Measurements from ENCODE around the gene CCNQ.

CCNQ gene

DNA sequence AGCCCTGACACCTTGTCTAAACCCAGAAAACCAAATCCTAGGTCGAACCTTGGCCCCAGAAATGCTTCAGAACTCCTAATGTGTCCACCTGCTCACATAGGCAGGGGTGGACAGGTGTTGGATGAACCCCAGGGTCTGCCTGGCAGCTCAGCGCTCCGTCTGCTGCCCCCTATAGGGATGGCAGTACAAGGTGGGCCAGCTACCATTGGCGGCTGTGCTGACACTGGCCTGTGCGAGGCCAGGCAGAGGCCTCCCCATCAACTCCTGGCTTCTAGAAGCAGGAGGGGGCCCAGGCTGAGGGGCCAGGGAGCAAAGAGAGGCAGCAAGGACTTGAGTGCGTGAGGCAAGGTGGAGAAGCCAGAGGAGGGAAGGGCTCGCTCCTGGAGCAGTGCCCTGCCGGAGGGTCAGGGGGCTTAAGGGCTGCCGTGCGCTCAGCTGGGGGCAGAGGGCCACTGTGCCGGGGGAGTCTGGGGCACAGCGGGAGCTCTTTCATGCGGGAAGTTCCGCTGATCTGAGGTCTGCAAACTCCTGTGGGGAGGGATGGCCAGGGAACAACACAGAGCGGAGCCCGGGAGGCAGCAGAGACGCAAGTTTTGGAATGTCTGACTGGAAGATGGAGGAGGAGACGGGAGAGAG lies 20.6 kb downstream of the CCNQ start:
- no peak for DNase-seq (ENCODE audit: low read depth in 1 of 2, low spot score in 1 of 2)

DNA sequence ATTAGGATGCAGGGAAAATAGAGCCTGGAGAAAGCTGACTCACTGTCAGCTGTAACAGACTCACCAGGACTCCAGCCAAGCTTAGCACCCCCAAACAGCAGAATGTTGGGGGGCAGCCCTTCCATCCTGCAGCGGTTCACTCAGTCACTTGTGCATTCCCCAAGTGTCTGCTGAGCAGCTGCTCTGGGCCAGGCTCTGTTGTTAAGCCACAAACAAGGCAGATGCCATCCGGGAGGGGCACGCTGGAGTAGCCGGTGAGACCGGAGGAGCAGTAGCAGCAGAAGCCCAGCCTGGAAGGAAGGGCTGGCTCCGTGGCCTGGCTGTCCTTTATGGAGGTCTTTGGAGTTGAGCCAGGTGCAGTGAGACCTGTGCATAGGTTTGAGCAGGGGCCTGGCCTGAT lies 22.0 kb downstream of the CCNQ start:
- DNase-seq (ENCODE audit: low read depth in 1 of 2, low spot score in 1 of 2), result no peak

DNA sequence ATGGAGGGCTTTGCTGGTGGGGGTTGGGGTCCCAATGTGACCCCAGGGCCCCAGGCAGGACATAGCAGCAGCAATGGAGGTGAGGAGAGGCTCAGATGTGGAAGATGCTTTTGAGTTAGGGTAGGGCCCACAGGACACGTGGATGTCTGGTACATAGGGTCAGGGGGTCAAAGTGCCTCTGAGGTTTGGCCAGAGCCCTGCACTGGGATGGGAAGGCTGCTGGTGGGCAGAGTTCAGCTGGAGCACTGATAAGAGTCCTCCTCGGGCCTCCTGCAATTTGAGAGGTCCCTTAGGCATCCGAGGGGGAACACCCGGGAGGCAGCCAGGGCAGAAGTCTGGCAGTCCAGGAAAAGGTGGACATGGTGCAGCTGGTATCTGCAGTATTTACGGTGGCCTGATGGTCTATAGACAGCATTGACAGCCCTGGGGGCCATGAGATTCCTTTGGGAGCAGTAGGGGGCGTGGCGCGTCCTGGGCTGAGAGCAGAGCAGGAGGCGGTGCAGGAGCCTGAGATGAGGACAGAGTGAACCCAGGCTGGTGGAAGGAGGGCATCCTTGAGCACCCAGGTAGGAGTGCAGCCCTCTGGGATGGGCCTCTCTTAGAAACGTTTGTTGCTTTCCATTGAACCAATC lies 22.6 kb downstream of the CCNQ start:
- no peak for DNase-seq (ENCODE audit: low read depth in 1 of 2, low spot score in 1 of 2)

DNA sequence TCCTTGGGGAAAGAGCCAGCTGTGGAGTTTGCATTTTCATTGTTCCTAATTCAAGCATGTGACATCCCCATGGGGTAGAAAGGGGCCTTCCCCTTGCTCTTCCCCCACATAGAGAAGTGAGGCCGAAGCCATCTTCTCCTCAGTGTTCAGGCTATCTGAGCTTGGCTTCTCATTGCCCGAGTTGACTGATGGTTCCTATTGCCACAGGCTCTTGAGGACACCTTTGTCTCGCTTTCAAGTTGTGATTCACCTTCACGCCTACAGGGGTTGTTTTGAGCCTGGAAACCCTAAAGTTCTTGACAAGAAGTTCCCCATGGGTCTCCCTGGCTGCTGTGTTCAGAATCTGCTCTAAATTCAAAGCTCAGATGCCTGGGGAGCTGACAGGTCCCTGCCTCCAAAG lies 25.0 kb downstream of the CCNQ start:
- DNase-seq (ENCODE audit: low read depth in 1 of 2, low spot score in 1 of 2), result no peak

DNA sequence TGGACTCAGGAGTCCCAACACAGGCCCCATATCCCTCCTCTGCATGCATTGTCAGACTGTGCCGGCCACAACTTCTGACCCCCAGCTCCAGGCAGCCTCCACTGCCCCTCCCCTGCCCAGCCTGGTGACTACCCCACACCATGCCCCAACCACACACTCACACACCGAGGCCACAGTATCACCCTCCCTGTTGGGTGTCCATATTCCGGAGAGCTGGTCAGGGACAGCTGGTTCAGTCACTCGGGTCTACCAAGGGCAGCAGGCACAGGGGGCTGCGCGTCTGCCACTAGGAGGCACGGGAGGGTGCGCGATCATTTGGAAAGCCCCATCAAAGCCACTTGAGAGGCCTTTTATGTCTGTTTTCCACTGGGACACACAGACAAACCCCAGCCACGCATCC lies 26.3 kb downstream of the CCNQ start:
- no peak for DNase-seq (ENCODE audit: low read depth in 1 of 2, low spot score in 1 of 2)

DNA sequence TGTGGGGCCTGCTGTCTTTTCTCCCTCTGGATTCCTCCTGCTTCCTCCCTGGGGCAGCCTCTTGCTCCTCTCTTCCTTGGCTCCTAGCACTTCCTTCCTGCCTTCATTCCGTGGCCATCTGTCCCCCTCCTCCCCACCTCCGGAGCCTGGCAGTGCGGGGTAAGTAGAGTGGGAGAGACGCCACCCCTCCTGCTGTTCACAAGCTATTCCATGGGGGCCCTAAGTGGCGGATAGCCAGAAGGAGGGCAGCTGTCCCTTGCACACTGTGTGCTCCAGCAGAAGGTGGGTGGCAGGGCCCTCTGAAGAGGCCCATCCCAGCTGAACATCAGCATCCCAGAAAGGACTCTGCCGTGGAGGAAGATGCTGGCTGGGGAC lies 27.4 kb downstream of the CCNQ start:
- no peak for DNase-seq (ENCODE audit: low read depth in 1 of 2, low spot score in 1 of 2)

DNA sequence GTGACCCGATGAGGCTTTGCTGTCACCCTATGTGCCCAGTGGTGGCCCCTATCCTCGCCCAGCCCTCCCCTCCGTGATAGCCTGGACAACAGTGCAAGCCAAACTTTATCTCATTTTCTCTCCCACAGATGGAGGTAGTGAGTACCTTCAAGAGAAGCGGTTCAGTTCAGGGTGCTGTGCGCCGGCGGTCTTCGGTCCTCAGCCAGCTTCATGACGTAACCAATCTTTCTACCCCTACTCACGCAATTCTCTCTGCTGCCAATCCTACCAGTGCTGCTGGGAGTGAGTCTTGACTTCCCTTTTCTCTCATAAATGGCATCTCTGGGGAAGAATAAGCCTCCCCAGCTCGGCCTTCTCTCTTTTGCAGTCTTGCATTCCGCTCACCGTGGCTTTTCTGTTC lies 29.5 kb downstream of the CCNQ start:
- no peak for DNase-seq (ENCODE audit: low read depth in 1 of 2, low spot score in 1 of 2)

DNA sequence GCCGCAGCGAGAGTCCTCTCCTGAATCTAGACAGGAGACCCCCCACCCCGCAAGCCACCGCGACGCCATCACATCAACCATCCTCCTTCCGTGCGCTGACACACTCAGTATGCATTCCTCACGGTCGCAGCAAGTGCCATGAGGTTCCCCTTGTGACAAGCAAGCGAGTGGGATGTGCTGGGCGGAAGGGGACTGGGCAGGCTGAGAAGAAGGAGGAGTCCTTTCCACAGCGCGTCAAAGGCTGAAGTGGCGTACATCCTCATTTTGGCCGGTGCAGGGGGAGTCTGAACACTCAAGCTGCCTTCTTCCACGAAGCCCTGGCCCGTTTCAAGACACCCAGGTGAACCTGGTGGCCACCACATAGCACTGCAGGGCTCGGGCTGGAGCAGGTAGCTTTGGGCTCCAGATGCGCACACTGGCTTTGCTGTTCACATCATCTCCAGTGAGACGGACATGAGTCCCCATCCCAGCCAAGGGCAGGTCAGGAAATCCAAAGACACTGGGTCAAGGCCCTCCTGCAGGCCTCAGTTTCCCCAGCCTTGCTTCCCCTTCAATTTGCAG lies 30.4 kb downstream of the CCNQ start:
- DNase-seq (ENCODE audit: low read depth in 1 of 2, low spot score in 1 of 2), result no peak

DNA sequence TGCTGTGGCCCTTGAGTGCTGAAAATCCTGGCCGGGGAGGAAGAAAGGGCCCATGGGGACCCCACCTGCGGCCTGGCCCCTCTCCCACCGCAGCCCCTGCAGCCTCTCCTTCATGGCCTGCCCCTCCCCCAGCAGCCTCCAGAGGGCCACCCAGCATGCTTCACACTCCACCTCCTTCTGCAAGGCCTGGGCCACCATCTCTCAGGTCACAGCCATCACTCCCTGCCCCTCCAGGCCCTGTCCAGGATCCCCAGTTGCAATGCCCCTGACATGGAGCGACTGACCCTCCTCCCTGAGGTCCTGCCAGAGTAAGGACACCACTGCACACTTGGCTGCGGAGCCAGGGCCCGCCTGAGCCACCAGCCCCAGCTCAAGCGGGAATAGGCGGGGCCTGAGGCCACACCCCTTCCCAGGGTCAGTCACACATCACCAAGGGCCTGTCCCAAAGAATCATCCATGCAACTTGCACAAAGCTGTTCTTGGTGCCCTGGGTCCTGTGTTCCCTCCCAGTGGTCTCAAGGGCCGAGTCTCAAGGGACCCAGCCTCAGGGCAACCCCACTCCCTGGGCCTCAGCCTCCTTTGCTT lies 32.9 kb downstream of the CCNQ start:
- DNase-seq (ENCODE audit: low read depth in 1 of 2, low spot score in 1 of 2), result no peak

DNA sequence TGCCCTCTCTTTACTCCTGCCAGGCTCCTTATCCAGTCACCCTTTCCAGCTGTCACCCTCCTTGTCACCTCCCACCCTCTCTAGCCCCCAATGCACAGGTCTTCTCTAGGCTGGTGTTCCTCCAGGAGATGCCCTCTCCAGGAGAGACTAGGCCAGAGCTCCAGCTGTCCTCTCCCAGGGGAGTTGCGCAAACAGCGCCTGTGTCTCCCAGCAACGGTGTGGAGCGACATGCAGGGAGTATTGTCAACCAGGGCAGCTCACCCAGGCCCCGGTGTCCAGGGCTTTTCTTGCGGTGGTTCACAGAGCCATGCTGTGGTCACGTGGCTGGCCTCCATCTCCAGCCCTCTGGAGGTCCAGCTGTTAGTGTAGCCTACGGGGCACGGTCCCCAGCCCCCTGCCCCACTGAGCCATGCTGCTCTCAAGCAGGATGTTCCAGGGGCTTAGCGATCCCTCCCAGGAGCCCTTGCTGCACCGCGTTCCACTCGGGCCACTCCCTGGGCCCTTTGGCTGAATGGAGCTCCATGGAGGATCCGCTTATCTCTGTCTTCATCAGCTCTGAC lies 34.8 kb downstream of the CCNQ start:
- no peak for DNase-seq (ENCODE audit: low read depth in 1 of 2, low spot score in 1 of 2)

DNA sequence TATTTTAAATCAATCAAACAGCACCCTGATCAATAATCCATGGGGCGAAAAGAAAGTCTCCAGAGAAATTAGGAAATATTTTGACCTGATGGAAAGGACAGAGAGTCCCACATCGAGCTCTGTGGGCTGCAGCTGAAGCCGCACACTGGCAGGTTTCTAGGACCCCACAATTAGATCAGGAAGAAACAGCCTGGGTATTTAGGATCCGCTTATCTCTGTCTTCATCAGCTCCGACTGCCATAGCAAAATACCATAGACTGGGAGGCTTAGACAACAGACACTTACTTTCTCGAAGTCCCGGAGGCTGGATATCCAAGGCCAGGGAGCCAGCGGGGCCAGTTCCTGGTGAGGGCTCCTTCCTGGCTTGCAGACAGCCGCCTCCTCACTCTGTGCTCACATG lies 36.4 kb downstream of the CCNQ start:
- no peak for DNase-seq (ENCODE audit: low read depth in 1 of 2, low spot score in 1 of 2)

DNA sequence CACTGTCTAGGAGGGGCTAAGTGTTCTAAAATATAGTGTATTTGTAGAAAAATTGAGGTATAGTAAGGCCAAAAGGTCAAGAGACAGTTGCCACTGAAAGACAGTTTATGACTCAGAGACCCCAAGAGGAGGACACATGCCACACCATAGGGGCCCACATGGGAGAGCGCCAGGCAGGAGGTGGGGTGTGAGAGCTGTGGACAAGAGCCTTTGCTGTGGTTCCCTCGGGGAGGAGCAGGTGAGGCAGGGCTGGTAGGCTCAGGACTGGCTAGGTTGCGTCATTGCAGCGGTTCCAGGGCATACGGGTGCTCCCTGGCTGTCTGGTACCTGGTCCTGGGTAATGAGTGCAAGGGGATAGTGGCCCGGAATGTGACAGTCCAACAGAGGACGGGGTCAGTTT lies 37.6 kb downstream of the CCNQ start:
- DNase-seq (ENCODE audit: low read depth in 1 of 2, low spot score in 1 of 2), result no peak

DNA sequence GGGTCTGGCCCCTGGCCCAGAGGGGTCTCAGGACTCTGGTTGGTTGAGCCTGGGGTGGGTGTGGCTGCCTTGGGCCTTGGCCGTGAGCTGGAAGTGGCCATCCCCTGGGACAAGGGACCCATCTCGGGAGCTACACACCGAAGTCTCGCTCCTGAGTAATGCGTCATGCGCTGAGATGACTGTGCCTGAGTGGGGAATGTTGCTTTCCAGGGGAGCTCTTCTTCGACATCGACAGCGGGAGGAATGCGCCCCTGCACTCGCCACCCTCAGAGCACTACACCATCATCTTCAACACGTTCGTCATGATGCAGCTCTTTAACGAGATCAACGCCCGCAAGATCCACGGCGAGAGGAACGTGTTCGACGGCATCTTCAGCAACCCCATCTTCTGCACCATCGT lies 38.5 kb downstream of the CCNQ start:
- no peak for DNase-seq (ENCODE audit: low read depth in 1 of 2, low spot score in 1 of 2)

DNA sequence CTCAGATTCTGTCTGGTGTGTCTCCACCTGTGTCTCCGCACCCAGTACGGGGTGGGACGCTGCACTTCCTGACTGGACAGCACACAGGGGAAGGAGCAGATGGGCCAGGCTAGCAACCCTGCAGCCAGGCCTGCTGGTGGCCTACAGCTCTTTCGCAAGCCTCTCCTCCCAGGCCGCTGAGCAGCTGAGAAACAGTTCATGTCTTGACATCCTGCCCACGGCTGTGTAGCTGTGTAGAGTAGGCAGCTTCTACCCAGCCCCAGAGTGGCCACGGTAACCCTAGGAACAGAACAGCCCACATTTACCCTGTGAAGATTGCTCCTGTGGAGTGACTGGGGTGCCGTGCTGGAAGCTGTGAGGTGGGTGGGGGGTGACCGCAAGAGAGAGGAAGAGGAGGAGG lies 38.9 kb downstream of the CCNQ start:
- no peak for DNase-seq (ENCODE audit: low read depth in 1 of 2, low spot score in 1 of 2)

DNA sequence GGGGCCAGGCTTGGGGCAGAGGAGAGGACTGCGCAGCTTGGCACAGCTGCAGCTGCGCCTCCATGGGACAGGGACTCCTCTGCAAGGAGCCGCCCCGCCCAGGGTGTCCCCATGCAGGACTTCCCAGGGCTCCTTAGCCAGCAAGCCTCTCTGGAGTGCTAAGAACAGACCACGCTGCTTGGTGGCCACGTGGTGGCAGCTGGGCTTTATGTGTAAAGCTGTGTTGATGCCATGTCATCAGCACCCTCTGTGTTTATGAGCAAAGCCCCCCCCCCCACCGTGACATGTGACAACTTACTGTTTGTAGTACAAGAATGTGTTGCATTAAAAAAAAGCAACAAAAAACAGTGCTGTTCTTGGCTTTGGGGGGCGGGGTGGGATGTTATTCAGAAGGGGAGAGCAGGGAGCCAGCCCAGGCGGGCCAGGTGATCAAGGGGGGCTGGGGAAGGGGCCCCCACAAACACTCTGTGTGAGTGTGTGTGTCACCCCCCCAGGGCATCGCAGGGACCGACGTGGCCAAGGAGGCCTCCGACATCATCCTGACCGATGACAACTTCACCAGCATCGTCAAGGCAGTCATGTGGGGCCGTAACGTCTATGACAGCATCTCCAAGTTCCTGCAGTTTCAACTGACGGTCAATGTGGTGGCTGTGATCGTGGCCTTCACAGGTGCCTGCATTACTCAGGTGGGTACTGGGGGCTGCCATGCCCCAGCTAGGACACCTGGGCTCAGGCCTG lies 41.2 kb downstream of the CCNQ start:
- DNase-seq (ENCODE audit: low read depth in 1 of 2, low spot score in 1 of 2), result no peak

DNA sequence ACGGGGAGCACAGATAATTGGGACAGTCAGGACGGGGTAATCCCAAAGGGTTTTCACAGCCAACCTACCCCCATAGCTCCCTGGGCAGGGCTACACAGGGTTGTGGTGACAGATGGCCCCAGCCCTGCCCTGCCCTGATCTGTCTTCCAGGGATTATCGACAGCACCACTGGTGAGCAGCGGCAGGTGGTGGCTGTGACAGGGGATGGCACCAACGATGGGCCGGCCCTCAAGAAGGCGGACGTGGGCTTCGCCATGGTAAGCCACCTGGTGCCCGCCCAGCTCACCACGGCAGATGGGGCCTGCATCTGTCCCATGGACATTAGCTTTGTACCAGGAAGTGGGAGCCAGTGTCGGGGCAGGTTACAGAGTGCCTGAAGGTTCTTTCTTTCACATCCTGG lies 42.2 kb downstream of the CCNQ start:
- no peak for DNase-seq (ENCODE audit: low read depth in 1 of 2, low spot score in 1 of 2)

DNA sequence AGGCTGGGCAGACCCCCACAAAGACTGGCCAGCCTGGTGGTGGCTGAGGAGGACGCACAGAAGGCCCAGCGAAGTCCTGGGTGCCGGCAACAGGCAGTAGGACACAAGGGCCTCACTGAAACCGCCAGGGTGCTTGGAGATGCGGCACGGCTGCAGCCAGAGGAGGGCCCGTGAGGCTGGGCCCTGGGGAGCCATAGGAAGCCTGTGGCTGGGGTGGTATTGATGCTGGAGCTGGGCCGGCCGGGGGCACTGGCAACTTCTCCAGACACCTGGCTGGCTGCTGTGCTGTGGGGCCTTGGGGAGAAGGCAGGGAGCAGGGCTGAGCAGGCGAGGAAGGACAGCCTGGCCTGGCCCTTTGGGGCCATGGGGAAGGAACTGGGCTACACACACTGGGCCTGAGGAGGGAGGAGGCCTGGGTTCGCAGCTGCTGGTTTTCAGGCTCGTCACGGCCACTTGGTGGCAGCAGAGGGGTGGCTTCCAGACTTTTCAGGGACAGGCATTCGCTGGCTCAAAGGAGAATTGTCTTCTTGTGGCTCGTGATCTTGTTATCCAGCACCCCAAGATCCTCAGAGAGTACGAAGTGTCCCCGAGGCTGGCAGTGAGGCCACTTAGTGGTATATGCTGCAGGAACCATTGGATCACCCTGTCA lies 44.3 kb downstream of the CCNQ start:
- peak; percentile 17 to 47 for DNase-seq (ENCODE audit: low read depth in 1 of 2, low spot score in 1 of 2)

DNA sequence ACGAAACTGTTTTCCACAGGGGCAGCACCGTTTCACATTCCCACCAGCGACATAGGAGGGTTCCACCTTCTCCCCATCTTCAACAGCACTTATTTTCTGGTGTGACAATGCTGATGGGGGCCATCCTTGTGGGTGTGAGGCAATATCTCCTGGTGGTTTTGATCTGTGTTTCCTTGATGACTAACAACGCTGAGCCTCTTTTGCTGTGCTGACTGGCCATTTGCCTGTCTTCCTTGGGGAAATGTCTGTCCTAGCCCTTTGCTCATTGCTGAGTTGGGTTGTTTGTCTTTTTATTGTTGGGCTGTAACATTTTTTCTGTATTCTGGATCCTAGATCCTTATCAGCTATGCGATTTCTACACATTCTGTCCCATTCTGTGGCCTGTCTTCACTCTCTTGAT lies 47.8 kb downstream of the CCNQ start:
- no peak for DNase-seq (ENCODE audit: low read depth in 1 of 2, low spot score in 1 of 2)

DNA sequence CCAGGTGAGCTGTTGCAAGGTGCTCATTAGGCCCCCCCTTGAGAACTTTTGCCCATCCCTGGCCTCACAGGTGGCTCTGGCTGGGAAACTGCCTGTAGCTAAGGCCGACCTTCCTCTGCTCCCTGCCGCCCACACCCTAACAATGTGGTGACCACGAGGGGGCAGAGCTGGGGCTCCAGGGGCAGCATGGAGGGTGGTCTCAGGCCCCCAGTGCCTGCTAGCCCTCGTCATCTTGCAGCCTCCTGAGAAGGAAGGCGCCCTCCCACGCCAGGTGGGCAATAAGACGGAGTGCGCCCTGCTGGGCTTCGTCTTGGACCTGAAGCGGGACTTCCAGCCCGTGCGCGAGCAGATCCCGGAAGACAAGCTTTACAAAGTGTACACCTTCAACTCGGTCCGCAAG lies 49.1 kb downstream of the CCNQ start:
- DNase-seq (ENCODE audit: low read depth in 1 of 2, low spot score in 1 of 2), result no peak

DNA sequence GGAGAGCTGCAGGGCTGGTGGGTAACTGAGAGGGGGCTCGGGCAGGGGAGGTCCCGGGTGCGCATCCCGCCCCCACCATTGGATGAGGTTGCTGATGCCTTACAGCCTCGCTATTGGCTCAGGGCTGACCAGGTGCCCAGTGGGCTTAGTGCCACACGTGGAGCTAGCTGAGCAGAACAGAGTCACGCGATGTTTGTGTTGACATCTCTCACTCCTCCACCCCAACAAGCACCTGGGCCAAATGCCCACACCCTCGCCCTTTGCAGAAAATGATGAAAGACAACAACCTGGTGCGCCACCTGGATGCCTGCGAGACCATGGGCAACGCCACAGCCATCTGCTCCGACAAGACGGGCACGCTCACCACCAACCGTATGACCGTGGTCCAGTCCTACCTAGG lies 49.7 kb downstream of the CCNQ start:
- DNase-seq (ENCODE audit: low read depth in 1 of 2, low spot score in 1 of 2), result no peak

DNA sequence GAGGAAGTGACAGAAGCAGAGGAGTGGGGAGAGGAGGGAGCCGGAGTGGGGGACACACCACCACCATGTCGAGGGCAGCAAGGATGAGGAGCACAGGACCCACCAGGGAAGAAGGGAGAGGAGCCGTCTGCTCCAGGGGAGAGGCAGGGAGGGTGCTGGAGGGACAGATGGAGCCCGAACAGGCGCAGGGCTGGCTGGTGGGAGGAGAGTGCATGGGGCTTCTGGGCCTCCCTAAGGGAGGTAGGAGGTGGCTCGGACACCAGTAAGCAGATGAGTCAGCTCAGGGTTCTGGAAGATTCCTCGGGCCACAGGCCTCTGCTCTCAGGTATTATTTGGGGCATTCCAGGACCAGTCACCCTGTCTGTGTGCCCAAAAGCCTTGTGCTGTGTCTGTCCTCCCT lies 51.7 kb downstream of the CCNQ start:
- DNase-seq (ENCODE audit: low read depth in 1 of 2, low spot score in 1 of 2), result no peak

All from stimulated activated CD4-positive, alpha-beta T cell treated with anti-CD3 and anti-CD28 coated beads, Interleukin-15, amount 100 ng/mL, for 1 hour (primary cell).